HUES64 (cell line): ENCODE measurements around the gene ZNF560.

Experiments used
- H3K27ac ChIP-seq: 2 replicates; pipeline ENCODE4 v1.7.0; 2013; ENCODE audit warnings: low read depth, low read length, inconsistent platforms
- H3K27me3 ChIP-seq: 2 replicates; pipeline ENCODE4 v1.6.1; 2013; ENCODE audit warnings: mild to moderate bottlenecking, low read length; ENCODE audit not compliant: insufficient read depth
- H3K36me3 ChIP-seq: 2 replicates; pipeline ENCODE4 v1.6.1; 2013; ENCODE audit warnings: mild to moderate bottlenecking, low read length; ENCODE audit not compliant: insufficient read depth
- H3K4me1 ChIP-seq: 2 replicates; pipeline ENCODE4 v1.6.1; 2013; ENCODE audit warnings: mild to moderate bottlenecking, low read length, moderate library complexity; ENCODE audit not compliant: insufficient read depth
- H3K4me3 ChIP-seq: 2 replicates; pipeline ENCODE4 v1.5.1; 2013; ENCODE audit warnings: mild to moderate bottlenecking, low read length, moderate library complexity
- H3K9ac ChIP-seq: 2 replicates; pipeline ENCODE4 v1.6.1; 2013; ENCODE audit warnings: mild to moderate bottlenecking, low read depth, low read length
- H3K9me3 ChIP-seq: 2 replicates; pipeline ENCODE4 v1.6.1; 2013; ENCODE audit warnings: low read depth, low read length; ENCODE audit not compliant: insufficient read depth
- WGBS: fragments of 150-250, 120-280 bp; methylation state at CpG from one replicate; pipeline ENCODE4 v1.1.7; 2013; ENCODE audit warnings: missing lambda C conversion rate; 5-methylcytosine and 5-hydroxymethylcytosine counted together

The ZNF560 gene

DNA sequence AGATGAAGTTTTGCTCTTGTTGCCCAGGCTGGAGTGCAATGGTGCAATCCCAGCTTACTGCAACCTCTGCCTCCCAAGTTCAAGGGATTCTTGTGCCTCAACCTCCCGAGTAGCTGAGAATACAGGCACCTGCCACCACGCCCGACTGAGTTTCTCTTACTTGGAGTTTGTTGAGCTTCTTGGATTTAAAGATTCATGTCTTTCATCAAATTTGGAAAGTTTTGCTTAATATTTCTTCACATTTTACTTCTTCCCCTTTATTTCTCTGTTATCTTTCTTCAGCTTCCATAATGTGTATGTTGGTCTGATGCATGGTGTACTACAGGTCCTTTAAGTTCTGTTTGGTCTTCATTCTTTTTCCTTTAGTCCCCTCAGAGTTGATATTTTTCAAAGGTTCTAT is 8.9 kb upstream of the ZNF560 start:
- Histone ChIP-seq H3K27ac (no peak overlapping the region), H3K27me3 (no peaks in the 10 kb centered on the region), H3K9ac (no peak overlapping the region), H3K4me1 (no peaks in the 10 kb centered on the region), H3K36me3 (no peaks in the 10 kb centered on the region), H3K4me3 (no peak overlapping the region), H3K9me3 (peaks cover 87% of the 10 kb centered on the region)
- 80% methylated on average over 3 of the region's 3 CpGs for WGBS

DNA sequence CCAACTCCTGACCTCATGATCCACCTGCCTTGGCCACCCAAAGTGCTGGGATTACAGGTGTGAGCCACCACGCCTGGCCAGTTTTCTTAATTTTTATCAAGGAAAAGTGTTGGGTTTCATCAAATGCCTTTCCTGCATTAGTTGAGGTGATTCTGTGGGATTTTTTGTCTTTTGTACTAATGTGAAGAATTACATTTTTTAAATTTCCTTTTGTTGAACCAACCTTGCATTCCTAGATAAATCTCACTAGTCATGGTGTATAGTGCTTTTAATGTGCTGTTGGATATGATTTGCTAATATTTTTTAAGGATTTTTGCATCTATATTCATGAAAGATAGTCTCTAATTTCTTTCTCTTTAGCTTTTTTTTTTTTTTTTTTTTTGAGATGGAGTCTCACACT is 2.4 kb upstream of the ZNF560 start:
- H3K27ac ChIP-seq = no peak overlapping the region
- H3K27me3 ChIP-seq = no peaks in the 10 kb centered on the region
- H3K4me3 ChIP-seq = no peak overlapping the region
- H3K36me3 ChIP-seq = no peaks in the 10 kb centered on the region
- H3K9me3 ChIP-seq = peaks cover 69% of the 10 kb centered on the region
- H3K9ac ChIP-seq = no peak overlapping the region
- H3K4me1 ChIP-seq = no peaks in the 10 kb centered on the region
- 89% methylated on average over 1 of the region's 1 CpG for WGBS

DNA sequence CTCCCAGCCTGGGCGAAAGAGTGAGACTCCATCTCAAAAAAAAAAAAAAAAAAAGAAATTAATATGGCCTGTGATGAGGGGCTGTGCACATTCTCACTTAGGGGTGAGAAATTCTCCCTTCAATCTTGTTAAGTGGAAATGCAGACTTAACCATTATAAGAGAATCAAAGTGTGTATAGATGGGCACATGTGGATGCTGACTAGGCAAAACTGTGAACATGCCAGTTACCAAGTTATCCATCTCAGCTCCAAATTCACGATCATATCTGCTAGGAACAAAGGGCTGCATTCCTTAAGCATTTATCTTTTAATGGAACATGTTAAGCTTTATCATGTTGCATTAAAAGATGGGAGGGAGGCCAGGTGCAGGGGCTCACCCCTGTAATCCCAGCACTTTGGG is 4.3 kb downstream of the ZNF560 start:
- Histone ChIP-seq H3K9ac (no peak overlapping the region), H3K27me3 (no peaks in the 10 kb centered on the region), H3K4me1 (no peaks in the 10 kb centered on the region), H3K4me3 (no peak overlapping the region), H3K9me3 (peaks cover 75% of the 10 kb centered on the region), H3K27ac (no peak overlapping the region), H3K36me3 (no peaks in the 10 kb centered on the region; the same call in 1 of the 2 replicates)
- 77% methylated on average over 1 of the region's 2 CpGs for WGBS

DNA sequence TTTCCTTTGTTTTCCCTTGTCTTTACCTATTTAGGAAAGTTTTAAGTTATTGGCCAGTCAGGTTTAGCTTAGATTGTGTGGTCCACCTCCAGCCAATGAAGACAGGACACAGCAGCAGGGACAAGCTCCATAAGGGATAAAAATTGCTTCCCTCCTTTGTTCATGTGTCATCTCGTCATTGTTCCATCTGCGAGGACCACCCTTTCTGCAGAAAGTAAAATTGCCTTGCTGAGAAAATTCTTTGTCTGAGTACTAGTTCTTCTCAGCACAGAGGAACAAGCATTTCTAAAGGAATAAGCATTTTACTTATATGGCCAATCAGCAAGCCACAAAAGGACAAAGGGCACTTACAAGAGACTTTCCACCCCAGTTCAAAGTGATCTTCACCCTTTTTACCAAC is 11.4 kb downstream of the ZNF560 start:
- H3K27me3 ChIP-seq = no peaks in the 10 kb centered on the region
- no peaks in the 10 kb centered on the region for H3K4me1 ChIP-seq
- peaks cover 9% of the 10 kb centered on the region; the same call in 1 of the 2 replicates for H3K36me3 ChIP-seq
- 86% methylated on average over 2 of the region's 2 CpGs for WGBS
- H3K4me3 ChIP-seq = 0 out of 2 replicates have a peak overlapping the region, but pooled peaks have one; percentile 7
- no peak overlapping the region for H3K9ac ChIP-seq
- H3K9me3 ChIP-seq = peaks cover 66% of the 10 kb centered on the region
- no peak overlapping the region for H3K27ac ChIP-seq

DNA sequence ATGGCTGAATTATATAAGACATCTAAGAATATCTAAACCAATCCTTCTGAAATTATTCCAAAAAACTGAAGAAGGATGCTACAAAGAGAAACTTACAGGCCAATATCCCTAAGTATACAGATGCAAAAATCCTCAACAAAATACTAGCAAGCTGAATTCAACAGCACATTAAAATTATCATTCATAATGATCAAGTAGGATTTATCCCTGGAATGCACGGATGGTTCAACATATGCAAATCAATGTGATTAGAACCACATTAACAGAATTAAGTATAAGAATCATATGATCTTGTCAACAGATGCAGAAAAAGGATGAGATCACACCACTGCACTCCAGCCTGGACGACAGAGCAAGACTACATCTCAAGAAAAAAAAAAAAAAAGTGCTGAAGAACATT is 13.3 kb downstream of the ZNF560 start:
- 0 out of 2 replicates have a peak, but pooled peaks cover 9% of the 10 kb centered on the region for H3K36me3 ChIP-seq
- 86% methylated on average over 2 of the region's 2 CpGs for WGBS
- H3K27me3 ChIP-seq = no peaks in the 10 kb centered on the region
- no peak overlapping the region for H3K27ac ChIP-seq
- no peak overlapping the region for H3K4me3 ChIP-seq
- H3K9me3 ChIP-seq = peaks cover 62% of the 10 kb centered on the region
- H3K4me1 ChIP-seq = no peaks in the 10 kb centered on the region
- no peak overlapping the region for H3K9ac ChIP-seq

DNA sequence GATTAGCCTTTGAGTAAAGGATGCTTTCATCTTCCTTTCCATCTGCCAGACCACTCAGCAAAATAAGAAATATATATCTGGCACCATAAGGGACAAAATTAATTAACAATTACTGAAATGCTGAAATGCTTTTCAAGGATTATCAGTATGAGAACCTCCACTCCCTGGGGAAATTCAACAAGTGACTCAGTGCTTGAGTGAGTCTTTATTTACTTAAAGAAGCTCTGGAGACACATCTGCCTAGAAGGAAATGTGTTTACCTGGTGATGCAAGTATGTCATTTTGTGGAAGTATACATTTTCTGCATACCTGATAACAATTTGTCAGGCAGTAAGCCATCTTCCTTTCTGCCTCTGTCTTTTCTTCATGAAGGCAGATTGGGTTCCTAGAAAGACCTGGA is 23.4 kb downstream of the ZNF560 start:
- no peaks in the 10 kb centered on the region for H3K27me3 ChIP-seq
- H3K9ac ChIP-seq = no peak overlapping the region
- H3K27ac ChIP-seq = no peak overlapping the region
- H3K4me1 ChIP-seq = no peaks in the 10 kb centered on the region
- peaks cover 41% of the 10 kb centered on the region for H3K36me3 ChIP-seq
- peaks cover 90% of the 10 kb centered on the region for H3K9me3 ChIP-seq
- no peak overlapping the region for H3K4me3 ChIP-seq

DNA sequence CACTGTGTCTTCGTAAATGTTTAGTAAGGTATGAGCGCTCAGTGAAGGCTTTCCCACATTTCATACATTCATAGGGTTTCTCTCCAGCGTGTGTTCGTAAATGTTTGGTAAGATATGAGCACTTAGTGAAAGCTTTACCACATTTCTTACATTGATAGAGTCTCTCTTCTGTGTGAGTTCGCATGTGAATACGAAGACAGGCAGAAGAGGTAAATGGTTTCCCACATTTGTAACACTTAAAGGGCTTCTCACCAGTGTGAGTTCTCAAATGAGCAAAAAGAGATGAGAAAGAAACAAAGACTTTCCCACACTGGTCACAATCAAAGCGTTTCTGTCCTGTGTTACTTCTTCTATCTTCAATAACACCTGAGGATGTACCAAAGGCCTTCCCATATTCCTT is 31.3 kb downstream of the ZNF560 start:
- 86% methylated on average over 3 of the region's 7 CpGs for WGBS
- Histone ChIP-seq H3K9ac (no peak overlapping the region), H3K36me3 (peaks cover 46% of the 10 kb centered on the region), H3K27ac (no peak overlapping the region), H3K4me3 (no peak overlapping the region; the same call in 1 of the 2 replicates), H3K9me3 (peaks cover 97% of the 10 kb centered on the region), H3K4me1 (no peaks in the 10 kb centered on the region), H3K27me3 (no peaks in the 10 kb centered on the region)

DNA sequence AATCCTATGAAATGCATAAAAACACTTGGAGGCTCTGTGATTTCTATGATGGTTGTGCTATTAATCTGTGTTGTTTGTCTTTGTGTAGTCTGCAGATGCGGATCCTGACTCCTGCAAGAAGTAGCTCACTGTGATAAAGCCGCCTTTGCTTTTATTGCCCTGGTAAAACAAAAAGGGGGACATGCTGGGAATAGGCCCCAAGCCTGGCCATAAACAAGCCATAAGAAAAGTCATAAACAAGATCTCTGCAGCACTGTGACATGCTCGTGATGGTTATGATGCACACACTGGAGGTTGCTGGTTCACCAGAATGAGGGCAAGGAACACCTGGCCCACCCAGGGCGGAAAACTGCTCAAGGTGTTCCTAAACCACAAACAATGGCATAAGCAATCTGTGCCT is 36.5 kb downstream of the ZNF560 start:
- H3K9me3 ChIP-seq = peaks cover 94% of the 10 kb centered on the region
- no peaks in the 10 kb centered on the region for H3K4me1 ChIP-seq
- 86% methylated on average over 4 of the region's 4 CpGs for WGBS
- H3K36me3 ChIP-seq = peaks cover 7% of the 10 kb centered on the region
- no peak overlapping the region for H3K9ac ChIP-seq
- no peaks in the 10 kb centered on the region for H3K27me3 ChIP-seq
- H3K27ac ChIP-seq = no peak overlapping the region
- no peak overlapping the region for H3K4me3 ChIP-seq

DNA sequence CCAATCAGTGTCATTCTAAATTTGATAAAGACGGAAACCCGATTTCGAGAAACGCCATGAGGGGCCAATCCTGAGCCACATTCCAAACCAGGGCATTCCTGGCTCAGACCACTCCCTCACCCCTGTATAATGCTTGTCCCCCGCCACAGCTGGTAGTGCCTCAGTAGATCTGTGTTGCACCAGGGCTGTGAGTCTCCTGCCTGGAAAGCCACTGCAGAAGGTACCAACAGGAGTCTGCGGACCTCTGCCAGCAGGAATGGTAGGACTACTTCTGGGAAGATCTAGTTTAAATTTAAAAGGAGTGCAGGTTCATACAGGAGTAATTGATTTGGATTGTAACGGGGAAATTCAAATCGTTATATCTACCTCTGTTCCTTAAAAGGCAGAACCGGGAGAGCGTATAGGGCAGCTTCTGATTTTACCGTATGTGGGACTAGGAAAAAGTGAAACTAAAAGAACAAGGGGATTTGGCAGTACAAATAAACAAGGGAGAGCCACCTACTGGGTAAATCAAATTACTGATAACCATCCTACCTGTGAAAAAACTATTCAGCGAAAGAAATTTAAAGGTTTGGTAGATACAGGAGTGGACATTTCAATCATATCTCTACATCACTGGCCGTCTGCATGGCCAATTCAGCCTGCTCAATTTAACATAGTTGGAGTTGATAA is 42.3 kb downstream of the ZNF560 start:
- Histone ChIP-seq H3K27me3 (no peaks in the 10 kb centered on the region), H3K9me3 (peaks cover 94% of the 10 kb centered on the region), H3K27ac (no peak overlapping the region), H3K4me1 (no peaks in the 10 kb centered on the region), H3K4me3 (no peak overlapping the region), H3K9ac (no peak overlapping the region), H3K36me3 (no peaks in the 10 kb centered on the region)
- WGBS = 72% methylated on average over 11 of the region's 13 CpGs

DNA sequence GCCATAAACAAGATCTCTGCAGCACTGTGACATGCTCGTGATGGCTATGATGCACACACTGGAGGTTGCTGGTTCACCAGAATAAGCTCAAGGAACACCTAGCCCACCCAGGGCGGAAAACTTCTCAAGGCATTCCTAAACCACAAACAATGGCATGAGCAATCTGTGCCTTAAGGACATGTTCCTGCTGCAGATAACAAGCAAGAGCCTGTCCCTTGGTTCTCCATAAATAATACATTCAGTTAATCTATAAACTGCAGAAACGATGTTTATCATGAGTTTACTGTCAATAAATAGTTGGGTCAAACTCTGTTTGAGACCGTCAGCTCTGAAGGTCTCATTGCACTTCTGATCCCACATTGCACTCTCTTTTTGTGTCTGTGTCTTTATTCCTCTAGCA is 44.5 kb downstream of the ZNF560 start:
- H3K4me3 ChIP-seq = no peak overlapping the region
- H3K9me3 ChIP-seq = peaks cover 94% of the 10 kb centered on the region
- H3K27ac ChIP-seq = no peak overlapping the region
- H3K36me3 ChIP-seq = no peaks in the 10 kb centered on the region
- no peaks in the 10 kb centered on the region for H3K4me1 ChIP-seq
- H3K9ac ChIP-seq = no peak overlapping the region
- H3K27me3 ChIP-seq = no peaks in the 10 kb centered on the region
- WGBS = 90% methylated on average over 4 of the region's 4 CpGs

DNA sequence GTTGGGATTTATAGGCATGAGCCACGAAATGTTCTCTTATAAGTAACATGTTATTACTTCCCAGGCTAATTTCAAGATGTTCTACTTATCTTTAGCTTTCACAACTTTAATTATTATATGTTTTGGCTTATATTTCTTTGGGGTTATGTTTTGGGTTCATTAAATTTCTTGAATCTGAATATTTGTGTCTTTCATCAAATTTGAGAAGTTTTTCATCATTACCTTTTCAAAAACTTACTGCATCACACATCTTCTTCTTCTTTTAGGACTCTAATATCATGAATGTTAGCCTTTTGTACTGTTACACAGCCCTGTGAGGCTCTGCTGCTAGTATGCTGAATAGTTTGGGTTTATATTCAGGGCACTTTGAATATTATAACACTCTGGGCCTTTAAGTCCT is 53.4 kb downstream of the ZNF560 start:
- Histone ChIP-seq H3K9me3 (peaks cover 80% of the 10 kb centered on the region), H3K4me1 (no peaks in the 10 kb centered on the region), H3K27me3 (no peaks in the 10 kb centered on the region), H3K9ac (no peak overlapping the region), H3K27ac (no peak overlapping the region), H3K36me3 (no peaks in the 10 kb centered on the region), H3K4me3 (no peak overlapping the region)
- no CpG with 5 or more reads among the region's 1 CpG for WGBS

DNA sequence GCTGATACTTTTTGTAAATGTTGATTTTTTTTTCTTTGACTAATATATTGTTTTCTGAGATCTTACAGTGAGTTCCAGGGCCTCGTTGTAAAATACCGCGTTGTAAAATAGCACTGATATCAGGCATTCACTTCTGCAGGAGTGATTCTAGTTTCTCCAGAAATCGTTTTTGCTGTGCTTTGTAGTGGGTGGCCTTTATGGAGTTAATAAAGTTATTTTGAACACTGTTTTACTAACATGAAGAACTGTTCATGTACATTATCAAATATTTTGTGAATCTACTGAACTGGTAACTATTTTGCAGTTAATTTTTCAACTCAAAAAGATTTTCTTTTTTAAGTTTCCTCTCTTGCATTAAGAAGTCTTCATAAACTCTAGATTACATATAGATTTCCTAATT is 62.1 kb downstream of the ZNF560 start:
- no peak overlapping the region for H3K9ac ChIP-seq
- peaks cover 15% of the 10 kb centered on the region for H3K36me3 ChIP-seq
- peaks cover 22% of the 10 kb centered on the region for H3K9me3 ChIP-seq
- no peaks in the 10 kb centered on the region for H3K27me3 ChIP-seq
- peak overlapping the region; percentile 91 for H3K4me3 ChIP-seq
- 85% methylated on average over 4 of the region's 4 CpGs for WGBS
- no peaks in the 10 kb centered on the region; the same call in 1 of the 2 replicates for H3K4me1 ChIP-seq
- H3K27ac ChIP-seq = no peak overlapping the region
